Measurements from ENCODE around the gene PFDN4.
"Not testable (repeated sequence)": the region's sequence is repeated elsewhere in the genome, so short reads cannot be mapped to it uniquely, and the experiment has no call there.

Gene PFDN4

GRCh38 chr20:54229566-54230160 is 21.8 kb downstream of the PFDN4 start:
- no peak for DNase-seq

- DNase-seq = no peak
Observed at GRCh38 chr20:54231036-54231435, 23.1 kb downstream of the PFDN4 start.

GRCh38 chr20:54234991-54235390 is 27.1 kb downstream of the PFDN4 start:
- DNase-seq = no peak

- no peak for DNase-seq
Observed at GRCh38 chr20:54237116-54237943, 29.4 kb downstream of the PFDN4 start.

GRCh38 chr20:54244113-54244512 is 36.2 kb downstream of the PFDN4 start:
- DNase-seq = no peak

- not testable (repeated sequence) for DNase-seq
Observed at GRCh38 chr20:54248705-54249104, 40.8 kb downstream of the PFDN4 start.

- DNase-seq = no peak
Observed at GRCh38 chr20:54250691-54251090, 42.8 kb downstream of the PFDN4 start.

GRCh38 chr20:54251096-54251495 is 43.2 kb downstream of the PFDN4 start:
- DNase-seq = no peak

- DNase-seq = no peak
Observed at GRCh38 chr20:54254596-54254995, 46.7 kb downstream of the PFDN4 start.

GRCh38 chr20:54255157-54255556 is 47.3 kb downstream of the PFDN4 start:
- DNase-seq = no peak

- DNase-seq = no peak
Observed at GRCh38 chr20:54256202-54256601, 48.3 kb downstream of the PFDN4 start.

GRCh38 chr20:54257071-54257816 is 49.4 kb downstream of the PFDN4 start:
- no peak for DNase-seq

- no peak for DNase-seq
Observed at GRCh38 chr20:54260116-54260515, 52.2 kb downstream of the PFDN4 start.

- no peak for DNase-seq
Observed at GRCh38 chr20:54262671-54263070, 54.8 kb downstream of the PFDN4 start.

- no peak for DNase-seq
Observed at GRCh38 chr20:54263116-54263690, 55.3 kb downstream of the PFDN4 start.

- DNase-seq = not testable (repeated sequence)
Observed at GRCh38 chr20:54265791-54266190, 57.9 kb downstream of the PFDN4 start.

- DNase-seq = no peak
Observed at GRCh38 chr20:54266844-54267243, 59.0 kb downstream of the PFDN4 start.

GRCh38 chr20:54267483-54268003 is 59.7 kb downstream of the PFDN4 start:
- no peak for DNase-seq

- no peak for DNase-seq
Observed at GRCh38 chr20:54268941-54269340, 61.1 kb downstream of the PFDN4 start.

All from stimulated activated CD4-positive, alpha-beta T cell treated with anti-CD3 and anti-CD28 coated beads, Interleukin-2, amount 100 ng/mL, for 48 hours (primary cell).